ENCODE data around the gene TBC1D3G.
"Not testable (repeated sequence)": the region's sequence is repeated elsewhere in the genome, so short reads cannot be mapped to it uniquely, and the experiment has no call there.

Gene TBC1D3G

DNA sequence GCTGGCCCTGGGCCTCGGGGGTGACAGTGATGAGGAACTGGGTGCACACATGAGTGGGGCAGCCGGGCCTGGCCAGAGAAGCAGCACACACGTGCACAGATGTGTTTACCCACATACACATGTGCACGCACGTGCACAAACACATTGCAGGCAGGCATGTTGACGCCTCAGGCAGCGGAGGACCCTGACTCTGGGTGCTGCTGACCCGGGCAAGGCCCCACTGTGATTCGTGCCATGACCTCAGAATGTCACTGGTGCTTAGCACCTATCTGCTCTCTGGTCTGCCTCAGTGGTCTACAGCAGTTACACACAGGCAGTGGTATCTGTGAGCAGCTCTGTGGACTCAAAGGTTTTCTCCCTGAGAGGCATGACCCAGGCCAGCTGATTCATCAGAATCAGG, at the start of gene TBC1D3G:
Gene TBC1D3G (plus strand): TSS at position 301 of the 400 bp plus-strand sequence. CDS start 1,528 bp downstream, outside the sequence.
- DNase-seq (ENCODE audit: low read depth in 2 of 2): not testable (repeated sequence)

- not testable (repeated sequence) for DNase-seq (ENCODE audit: low read depth in 2 of 2)
These were observed 40.4 kb upstream of the TBC1D3G start for GRCh38 chr17:36283256-36283655.

- DNase-seq (ENCODE audit: low read depth in 2 of 2): not testable (repeated sequence)
These were observed 39.5 kb upstream of the TBC1D3G start for GRCh38 chr17:36284219-36284618.

DNA sequence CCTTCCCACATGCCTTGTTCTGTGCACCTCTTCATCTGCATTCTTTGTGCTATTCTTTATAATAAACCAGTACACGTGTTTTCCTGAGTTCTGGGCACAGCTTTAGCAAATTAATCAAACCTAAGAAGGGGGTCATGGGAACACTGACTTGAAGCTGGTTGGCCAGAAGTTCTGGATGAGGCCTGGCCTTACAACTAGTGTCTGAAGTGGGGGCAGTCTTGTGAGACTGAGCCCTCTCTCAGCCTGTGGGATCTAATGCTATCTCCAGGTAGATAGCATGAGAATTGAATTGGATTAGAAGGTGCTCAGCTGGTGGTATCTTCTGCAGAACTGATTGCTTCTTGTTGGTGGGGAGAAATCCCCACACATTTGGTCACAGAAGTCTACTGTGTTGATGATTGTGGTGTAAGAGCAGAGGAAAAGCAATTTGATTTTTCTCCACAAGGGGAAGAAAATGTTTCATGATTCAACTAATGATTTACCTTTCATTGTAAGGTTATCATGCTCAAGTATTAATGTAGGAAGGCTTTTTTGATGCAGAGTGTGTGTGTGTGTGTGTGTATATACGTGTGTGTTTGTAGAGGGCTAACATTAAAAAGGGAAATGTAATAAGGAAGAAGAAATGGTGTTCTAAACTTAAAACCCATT, 33.6 kb upstream of the TBC1D3G start:
- not testable (repeated sequence) for DNase-seq (ENCODE audit: low read depth in 2 of 2)

GRCh38 chr17:36295161-36295560, 28.5 kb upstream of the TBC1D3G start:
- DNase-seq (ENCODE audit: low read depth in 2 of 2): not testable (repeated sequence)

DNA sequence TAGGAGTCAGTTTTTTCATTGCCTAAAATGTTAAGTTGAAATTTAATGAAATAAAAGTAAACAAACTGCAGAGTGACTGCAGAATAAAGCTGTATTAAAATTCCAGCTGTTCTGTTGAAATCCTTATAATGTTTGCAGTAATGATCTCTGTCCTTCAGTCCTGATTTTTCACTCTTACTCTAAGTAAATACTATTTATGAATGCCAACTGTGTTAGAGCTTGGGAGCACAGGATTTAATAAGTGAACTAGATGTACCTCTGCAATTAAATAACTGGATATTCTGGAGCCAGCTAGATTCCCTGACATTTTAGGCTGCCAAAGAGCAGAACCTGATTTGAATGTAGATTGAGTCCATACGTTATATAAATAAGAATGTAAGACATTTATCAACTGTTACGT, 7.9 kb upstream of the TBC1D3G start:
- DNase-seq (ENCODE audit: low read depth in 2 of 2): not testable (repeated sequence)

DNA sequence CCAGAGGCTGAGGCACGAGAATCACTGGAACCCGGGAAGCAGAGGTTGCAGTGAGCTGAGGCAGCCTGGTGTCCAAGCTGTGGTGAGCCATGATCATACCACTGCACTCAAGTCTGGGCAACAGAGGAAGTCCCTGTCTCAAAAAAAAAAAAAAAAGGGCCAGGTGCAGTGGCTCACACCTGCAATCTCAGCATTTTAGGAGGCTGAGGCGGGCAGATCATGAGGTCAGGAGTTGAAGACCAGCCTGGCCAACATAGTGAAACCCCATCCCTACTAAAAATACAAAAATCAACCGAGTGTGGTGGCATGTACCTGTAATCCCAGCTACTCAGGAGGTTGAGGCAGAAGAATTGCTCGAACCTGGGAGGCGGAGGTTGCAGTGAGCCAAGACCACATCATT, 38.8 kb downstream of the TBC1D3G start:
- DNase-seq (ENCODE audit: low read depth in 2 of 2): not testable (repeated sequence)

- not testable (repeated sequence) for DNase-seq (ENCODE audit: low read depth in 2 of 2)
These were observed 52.3 kb downstream of the TBC1D3G start for GRCh38 chr17:36375938-36376337.

Measured in fibroblast of skin of left quadriceps (primary cell).